Mammary epithelial cell (primary cell): Measurements from ENCODE around the gene ONECUT3.

ENCODE experiments used
- CTCF ChIP-seq, 2 donors: IDR thresholded peaks in 1 of 2; conservative IDR thresholded peaks in 1 of 2; 2 replicates each; pipeline ENCODE4 v1.5.1; 2011 to 2012; ENCODE audit warnings: inconsistent platforms in 2 of 2, low read length in 2 of 2, mild to moderate bottlenecking in 2 of 2, control low read depth in 1 of 2, low read depth in 1 of 2; ENCODE audit not compliant: insufficient read depth in 1 of 2; ENCODE audit errors: extremely low read depth in 1 of 2
- EZH2 ChIP-seq: IDR thresholded peaks from 2 replicates; pipeline ENCODE4 v1.6.1; 2012; ENCODE audit warnings: low read length, inconsistent platforms, borderline replicate concordance

GRCh38 chr19:1807030-1807694, 53.9 kb downstream of the ONECUT3 start:
- TF ChIP-seq CTCF (conservative IDR thresholded peaks at IDR 0.05 in 1 of 2, IDR thresholded peaks at IDR 0.05 in 1 of 2; ENCODE audit: extremely low read depth in 1 of 2, insufficient read depth in 1 of 2, low read depth in 1 of 2, low read length in 2 of 2): no peak
- TF ChIP-seq EZH2: no peak
